C4-2B (cell line): ENCODE measurements around the gene H1-8.

Experiments used
- CTCF ChIP-seq: fragments of 450-650 bp; conservative IDR thresholded peaks from 2 replicates; pipeline ENCODE4 v1.5.1; 2017; ENCODE audit warnings: mild to moderate bottlenecking
- ZFX ChIP-seq: fragments of 450-650 bp; IDR thresholded peaks from 2 replicates; pipeline ENCODE4 v1.6.1; 2017

GRCh38 chr3:129519449-129519848 lies 23.5 kb upstream of the H1-8 start:
- no peak for TF ChIP-seq CTCF
- TF ChIP-seq ZFX: no peak
